ENCODE results near the gene STXBP6.

The STXBP6 gene

DNA sequence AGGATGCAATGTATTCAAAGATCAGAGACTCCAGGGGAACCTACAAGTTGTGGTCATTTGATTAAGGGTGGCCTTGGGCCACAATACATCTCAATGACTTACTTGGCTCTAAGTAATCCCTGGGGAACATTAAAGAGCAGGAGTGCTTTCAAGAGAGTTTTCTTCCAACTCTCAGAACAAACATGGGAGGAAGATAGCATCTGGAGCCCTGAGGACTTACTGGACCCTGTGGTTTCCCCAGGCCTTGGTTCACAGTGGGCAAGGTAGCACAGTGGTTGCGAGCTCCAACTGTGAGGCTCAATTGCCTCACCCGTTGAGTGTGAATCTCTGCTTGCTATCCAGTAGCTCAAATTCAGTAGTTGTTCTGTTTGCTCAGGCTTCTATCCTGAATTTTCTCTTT, 32.4 kb downstream of the STXBP6 start:
- DNase-seq (ENCODE audit: low read depth in 3 of 3, low spot score in 1 of 3) = no peak

DNA sequence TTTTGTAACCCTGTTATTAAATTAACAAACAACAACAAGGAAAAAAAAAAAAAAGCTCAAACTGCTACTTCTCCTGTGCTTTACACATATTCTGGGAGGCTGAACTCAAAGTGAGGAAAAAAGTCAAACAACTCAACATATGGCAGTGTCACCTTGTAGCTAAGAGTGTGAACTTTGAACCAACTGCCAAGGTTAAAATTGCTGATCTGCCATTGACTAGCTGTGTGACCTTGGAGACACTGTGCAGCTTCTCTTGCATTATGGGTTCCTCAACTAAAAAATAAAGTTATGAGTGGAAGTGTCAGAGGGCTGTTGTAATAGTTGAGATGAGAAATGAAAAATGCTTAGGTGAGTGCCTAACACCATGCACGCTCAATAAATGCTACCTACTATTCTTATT, 34.2 kb downstream of the STXBP6 start:
- DNase-seq (ENCODE audit: low read depth in 3 of 3, low spot score in 1 of 3) = no peak

DNA sequence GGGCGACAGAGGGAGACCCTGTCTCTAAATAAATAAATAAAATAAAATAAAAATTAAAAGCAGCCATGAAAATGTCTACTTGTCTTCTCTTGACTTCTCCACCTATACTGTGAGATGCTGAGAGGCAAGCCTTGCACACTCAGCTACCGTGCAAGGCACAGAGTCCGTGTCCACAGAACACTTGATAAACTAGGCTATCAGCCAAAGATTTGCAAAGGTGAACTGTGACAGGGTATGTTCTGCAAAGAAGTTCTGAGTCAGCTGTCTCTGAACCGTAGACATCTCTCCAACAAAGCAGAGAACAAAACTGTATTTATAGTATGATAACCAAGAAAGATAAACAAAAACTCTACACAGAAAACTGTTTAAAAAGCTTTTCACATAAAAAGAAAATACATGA, 35.5 kb downstream of the STXBP6 start:
- DNase-seq (ENCODE audit: low read depth in 3 of 3, low spot score in 1 of 3) = no peak

DNA sequence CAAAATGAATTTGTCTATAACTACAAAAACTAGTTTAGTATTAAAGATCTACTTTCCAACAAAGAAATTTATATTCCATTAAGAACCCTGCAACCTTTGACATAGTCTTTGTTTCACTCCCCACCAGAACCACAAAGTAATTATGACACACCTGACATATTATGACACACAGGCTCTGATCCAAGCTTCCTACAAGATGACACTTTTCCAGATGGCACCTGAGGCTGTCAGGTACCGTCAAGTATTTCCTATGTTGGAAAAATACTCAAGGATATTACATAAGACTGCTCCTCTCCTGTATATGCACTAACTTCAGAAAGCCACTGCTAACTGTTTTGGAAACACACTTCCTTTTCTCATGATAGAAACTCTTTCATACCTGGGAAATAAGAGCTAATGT, 38.9 kb downstream of the STXBP6 start:
- no peak for DNase-seq (ENCODE audit: low read depth in 3 of 3, low spot score in 1 of 3)

DNA sequence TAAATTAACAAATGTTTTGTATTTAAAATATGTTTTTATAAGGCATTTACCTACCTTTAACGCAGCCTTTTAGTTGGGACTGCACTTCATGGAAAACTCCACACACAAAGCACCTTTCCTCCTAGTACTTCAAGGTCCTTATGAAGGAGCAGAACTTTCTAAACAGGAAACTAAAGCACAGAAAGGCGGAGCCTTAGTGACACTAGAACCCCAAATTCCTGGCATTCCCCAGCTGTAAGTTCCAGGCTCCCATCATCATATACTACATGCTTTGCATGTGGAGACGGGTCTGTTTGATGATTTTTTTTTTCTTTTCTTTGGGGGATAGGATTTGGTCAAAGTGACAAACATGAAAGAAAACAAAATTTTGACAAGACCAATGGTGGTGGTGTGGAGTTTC, 39.5 kb downstream of the STXBP6 start:
- DNase-seq (ENCODE audit: low read depth in 3 of 3, low spot score in 1 of 3) = no peak

DNA sequence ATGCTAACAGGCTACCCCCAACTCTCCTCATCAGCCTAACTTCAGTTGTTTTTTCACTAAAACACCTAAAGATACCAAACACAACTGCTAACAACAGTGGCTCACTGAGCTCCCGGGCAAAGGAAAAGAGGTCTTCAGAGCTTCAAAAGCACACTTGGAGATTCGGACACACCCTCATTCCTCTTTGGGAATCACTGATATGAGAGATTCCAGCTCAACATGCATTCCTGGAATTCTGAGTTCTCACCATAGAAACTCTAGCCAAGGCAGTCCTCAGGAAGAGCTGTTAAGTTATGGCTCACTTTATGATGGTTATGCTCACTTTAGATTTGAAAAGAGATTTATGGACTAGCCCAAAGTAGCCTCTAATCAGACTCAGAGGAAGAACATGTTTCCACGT, 40.1 kb downstream of the STXBP6 start:
- DNase-seq (ENCODE audit: low read depth in 3 of 3, low spot score in 1 of 3) = no peak

DNA sequence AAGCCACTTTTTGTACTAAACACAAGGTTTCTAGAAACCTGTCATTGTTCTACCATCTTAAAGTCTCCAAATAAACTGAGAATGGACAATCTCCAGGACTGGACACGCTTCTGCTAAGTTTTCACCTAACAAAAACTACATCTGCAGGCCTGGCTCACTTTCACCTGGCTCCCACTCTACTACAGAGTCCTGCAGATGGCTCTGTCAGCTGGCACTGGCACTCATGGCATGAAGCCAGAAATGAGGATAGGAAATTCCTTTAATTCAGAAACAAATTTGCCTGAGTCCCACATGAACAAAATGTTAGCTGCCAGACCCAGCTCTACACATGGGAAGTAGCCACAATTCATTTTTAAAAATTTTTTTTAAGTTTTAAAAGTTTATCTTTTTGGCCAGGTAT, 42.1 kb downstream of the STXBP6 start:
- no peak for DNase-seq (ENCODE audit: low read depth in 3 of 3, low spot score in 1 of 3)

DNA sequence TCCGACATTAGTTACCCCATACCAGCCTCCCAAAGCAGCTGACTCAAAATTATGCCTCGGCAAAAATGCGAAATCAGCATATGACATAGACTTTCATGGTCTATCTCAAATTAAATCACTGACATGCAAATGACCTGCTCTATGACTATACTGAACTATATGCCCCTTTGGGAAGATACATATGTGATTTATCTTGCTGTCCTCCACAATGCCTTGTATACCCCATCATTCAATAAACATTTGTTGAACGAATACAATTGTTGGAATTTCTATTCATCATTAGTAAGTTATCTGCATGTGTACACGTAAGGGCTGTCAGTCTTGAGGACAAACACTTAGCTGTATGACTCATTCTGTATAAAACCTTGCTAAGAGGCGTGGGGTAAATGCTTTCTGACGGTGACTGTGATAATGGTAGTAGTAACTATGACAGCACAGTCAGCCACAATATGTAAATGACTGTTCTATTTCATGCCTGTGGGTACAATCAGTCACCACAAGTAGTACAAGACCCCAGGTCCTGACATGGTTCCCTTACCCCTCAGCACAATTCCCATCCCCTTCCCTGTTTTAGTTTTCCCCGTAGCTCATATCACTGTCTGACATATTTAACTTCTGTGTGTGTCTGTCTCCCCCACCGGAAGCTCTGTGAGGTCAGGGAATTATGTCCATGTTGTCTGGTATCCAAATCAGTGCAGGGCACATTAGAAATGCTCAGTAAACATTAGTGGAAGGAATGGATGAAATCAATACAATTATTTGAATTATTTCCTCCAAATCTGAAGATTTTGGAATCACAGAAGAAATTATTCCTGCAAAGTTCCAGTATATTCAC, 42.8 kb downstream of the STXBP6 start:
- no peak for DNase-seq (ENCODE audit: low read depth in 3 of 3, low spot score in 1 of 3)

DNA sequence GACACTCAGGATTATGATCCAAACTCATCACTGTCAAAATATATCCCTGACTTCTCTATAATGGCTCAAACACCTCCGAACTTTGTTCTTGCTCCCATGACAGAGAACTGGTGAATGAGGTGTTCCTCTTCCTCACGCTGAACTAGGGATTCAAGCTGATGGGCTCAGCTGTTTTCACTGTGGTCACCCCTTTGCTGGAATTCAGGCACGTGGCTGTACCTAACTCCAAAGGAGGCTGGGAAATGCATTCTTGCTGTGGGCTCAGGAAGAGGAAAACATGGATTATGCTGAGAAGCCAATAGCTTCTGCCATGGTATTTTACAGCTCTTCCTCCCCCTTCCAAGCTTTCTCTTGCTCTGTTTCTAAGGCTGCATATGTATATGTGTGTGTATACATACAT, 43.9 kb downstream of the STXBP6 start:
- no peak for DNase-seq (ENCODE audit: low read depth in 3 of 3, low spot score in 1 of 3)

DNA sequence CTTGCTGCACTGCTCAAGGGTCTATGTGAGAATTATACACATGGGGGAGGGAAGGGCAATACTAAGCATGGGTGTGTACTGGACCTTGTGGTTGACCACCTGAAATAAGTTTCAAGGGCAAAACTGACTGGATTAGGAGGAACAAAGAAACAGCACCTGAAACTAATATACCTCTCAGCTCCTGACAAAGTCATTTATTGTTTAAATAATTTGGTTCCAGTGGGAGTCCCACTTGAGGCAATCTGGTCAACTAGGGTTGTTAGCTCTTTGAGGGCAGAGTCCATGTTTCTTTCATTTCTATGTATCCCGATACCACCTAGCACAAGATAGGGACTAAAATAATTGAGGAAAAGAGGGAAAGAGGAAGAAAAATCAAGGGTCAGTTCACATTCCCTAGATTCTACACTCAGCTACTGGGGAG, 45.5 kb downstream of the STXBP6 start:
- no peak for DNase-seq (ENCODE audit: low read depth in 3 of 3, low spot score in 1 of 3)

DNA sequence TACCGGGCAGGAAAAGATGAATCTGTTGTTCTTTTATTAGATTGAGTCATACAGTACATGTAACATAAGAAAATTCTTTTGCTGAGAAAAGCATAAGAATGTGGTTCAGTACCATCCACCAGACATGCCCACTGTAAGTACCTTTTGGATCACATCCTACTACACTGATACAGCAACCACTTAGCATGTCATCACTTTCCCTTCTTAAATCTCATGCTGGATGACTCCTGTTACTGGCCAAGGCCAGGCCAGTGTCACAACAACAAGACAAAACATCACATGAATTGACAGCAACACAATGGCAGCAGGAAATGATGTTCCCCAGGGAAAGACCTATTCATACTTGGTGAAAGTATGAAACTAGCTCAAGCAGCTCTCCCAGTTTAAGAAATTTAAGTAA, 46.4 kb downstream of the STXBP6 start:
- no peak for DNase-seq (ENCODE audit: low read depth in 3 of 3, low spot score in 1 of 3)

DNA sequence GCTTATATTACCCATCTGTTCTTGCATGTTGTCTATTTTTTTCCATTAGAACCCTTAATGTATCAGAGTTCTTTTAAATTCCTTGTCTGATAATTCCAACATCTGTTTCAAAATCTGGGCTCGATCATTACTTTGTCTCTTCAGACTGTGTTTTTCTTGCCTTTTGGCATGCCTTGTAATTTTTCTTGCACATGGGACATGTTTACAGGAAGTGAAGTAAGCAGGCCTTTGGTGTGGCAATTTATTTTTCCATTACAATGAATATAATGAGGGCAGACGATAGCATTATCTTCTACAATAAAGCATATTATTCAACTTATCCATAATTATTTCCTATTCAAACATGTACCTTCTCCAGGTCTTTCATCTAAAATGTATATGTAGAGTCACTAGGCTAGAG, 48.3 kb downstream of the STXBP6 start:
- DNase-seq (ENCODE audit: low read depth in 3 of 3, low spot score in 1 of 3) = no peak

DNA sequence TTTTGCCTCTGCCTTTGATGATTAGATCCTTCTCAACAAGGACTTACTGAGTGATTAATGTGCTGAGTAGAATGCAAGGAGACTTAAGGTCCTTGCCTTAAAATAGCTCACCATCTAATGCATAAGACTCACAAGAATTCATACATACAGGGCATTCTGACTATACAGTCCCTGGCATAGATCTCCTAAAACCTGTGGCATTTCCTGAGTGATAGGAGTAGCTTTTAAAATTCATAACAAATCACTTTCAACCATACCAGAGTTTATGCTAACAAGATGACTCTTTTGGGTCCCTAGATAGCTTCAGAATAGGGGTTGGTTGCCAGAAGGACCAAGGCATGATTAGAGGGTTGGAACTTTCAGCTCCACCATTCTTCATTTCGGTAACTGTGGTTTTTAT, 48.8 kb downstream of the STXBP6 start:
- DNase-seq (ENCODE audit: low read depth in 3 of 3, low spot score in 1 of 3) = no peak

DNA sequence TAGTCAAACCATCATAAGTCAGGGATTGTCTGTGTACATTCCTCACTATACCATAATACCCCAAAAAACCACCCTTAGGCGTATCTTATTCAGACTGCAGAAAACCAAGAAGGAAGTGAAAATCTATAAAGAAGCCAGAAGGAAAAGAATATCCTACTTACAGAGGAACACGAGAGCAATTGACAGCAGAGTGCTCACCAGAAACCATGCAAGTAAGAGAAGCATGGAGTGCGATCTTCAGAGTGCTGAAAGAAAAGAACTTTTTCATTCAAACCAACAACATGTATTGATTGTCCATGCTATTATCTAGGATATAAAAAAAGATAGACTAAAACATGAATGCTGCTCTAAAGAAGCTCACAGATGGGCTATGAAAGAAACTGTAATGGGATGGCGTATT, 50.8 kb downstream of the STXBP6 start:
- DNase-seq (ENCODE audit: low read depth in 3 of 3, low spot score in 1 of 3) = no peak

DNA sequence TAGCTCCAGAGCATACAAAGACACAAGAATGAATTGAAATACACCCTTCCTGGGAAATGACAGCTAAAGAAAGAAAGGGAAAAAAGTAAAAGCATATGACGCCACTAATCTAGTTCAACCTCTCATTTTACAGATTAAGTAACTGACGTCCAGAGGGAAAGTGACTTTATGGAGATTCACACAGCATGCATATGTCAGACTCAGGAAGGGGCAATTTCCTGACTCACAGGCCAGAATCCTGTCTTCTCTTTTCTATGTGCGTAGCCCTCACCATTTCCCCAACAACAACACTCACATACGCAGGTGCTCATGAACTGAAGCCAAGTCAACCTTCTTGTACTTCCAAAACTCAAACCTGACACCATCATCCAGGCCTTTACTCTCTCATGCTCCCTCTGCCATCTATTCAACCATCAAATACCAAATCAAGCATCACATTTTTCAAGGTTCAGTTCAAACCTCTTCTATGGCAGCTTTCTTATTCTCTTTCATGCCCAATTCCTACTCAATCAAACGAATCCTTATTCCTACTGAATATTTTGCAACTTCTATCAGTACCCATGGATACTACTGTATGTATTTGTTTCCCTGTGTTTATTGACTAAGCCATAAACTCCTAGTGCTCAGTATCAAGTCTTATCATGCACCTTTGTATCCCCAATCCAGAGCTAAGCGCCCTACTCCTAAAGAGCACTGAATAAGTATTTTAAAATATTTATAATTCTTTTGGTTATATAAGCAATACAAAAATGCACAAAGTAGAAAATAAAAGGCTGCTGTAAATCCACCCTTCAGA, 52.8 kb downstream of the STXBP6 start:
- no peak for DNase-seq (ENCODE audit: low read depth in 3 of 3, low spot score in 1 of 3)

DNA sequence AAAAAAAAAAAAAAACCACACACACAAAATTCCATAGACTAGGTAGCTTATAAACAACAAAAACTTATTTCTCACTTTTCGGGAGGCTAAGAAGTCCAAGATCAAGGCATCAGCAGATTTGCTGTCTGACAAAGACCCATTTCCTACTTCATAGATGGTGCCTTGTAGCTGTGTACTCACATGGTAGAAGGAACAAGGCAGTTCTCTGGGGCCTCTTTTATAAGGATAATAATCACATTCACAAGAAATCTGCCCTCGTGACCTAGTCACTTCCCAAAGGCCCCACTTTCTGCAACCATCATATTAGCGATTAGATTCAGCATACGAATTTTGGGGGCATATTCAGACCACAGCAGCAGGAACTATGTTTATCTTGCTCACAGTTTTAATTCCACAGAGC, 54.9 kb downstream of the STXBP6 start:
- DNase-seq (ENCODE audit: low read depth in 3 of 3, low spot score in 1 of 3) = no peak

DNA sequence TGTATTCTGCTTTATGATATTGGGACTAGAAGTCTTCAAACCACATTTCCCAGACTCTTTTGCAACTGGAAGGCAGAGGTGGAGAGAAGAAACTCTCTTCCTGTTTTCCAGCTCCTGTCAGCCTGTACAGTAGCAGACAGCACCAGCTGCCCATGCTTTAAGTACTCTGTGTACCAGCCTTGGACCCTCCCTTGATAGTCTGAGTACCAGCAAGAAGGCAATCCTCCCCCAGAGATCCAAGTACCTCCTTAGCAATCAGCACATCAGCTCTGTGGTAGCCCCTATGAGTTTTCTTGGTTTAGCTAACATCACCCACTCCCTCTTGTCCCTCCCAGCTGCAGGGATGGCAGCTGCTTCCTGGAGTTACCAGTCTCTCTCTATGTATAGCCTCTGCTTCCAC, 56.3 kb downstream of the STXBP6 start:
- DNase-seq (ENCODE audit: low read depth in 3 of 3, low spot score in 1 of 3) = no peak

DNA sequence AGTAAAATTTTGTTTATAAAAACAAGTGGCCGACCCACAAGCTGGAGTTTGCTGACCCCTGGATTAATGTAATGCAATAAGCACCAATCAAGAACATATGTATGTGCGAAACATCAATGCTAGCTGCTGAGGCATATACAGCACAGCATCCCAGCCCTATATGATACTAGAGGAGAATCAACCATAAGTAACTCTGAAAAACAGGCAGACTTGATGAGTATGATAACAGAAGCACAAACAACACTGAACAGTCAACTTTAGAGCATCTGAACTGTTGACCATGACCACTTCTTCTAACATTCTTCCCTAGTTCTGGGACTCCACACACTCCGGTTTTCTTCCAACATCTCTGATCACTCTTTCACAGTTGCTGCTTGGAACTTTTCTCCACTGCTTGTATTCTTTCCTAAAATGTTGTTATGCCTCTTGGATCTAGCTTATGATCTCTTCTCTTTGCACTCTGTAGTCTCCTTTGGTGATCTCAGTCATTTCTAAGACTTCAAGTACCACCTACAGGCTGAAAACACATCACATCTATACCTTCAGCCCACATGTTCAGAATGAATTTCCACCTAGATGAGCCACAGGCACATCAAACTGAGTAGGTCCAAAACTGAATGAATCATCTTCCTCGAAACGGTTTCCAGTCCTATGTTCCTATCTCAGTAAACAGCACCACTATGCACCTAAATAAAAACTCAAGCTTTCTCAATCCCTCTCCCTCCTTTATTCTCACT, 57.2 kb downstream of the STXBP6 start:
- no peak for DNase-seq (ENCODE audit: low read depth in 3 of 3, low spot score in 1 of 3)

DNA sequence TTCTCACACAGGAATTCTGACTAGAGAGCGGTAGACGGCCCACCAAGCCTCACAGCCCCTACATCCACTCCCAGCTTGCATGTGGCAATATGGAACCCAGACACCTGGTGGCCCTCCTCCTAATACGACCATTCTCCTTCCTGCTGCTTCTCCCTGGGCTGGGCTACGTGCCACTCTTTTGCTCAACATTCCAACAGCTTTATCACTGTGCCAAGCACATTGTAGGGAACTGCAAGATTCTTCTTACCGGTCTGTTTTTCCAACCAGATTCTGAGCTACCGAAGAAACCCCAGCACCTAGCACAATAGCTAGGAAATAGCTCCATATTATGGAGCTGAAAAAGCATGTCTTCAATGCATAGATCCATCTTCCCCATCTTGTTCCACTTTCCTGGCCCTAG, 58.1 kb downstream of the STXBP6 start:
- DNase-seq (ENCODE audit: low read depth in 3 of 3, low spot score in 1 of 3) = no peak

DNA sequence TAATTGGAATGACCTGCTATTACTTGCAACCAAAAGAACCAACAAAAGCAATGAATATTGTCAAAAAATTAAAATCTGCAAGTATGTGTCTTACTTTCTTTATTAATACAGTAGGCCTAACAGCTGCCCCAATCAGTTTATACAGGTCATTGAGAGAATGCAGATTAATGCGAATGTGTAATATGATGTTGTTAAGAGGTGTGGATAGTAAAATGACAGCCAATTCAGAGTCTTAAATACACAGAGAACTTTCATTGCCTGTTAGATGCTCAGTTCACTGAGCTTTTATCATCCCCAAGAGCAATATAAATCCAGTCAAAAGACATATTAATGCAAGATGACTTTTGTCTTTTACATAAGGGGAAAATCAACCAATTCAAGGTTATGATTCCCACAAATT, 58.7 kb downstream of the STXBP6 start:
- no peak for DNase-seq (ENCODE audit: low read depth in 3 of 3, low spot score in 1 of 3)

DNA sequence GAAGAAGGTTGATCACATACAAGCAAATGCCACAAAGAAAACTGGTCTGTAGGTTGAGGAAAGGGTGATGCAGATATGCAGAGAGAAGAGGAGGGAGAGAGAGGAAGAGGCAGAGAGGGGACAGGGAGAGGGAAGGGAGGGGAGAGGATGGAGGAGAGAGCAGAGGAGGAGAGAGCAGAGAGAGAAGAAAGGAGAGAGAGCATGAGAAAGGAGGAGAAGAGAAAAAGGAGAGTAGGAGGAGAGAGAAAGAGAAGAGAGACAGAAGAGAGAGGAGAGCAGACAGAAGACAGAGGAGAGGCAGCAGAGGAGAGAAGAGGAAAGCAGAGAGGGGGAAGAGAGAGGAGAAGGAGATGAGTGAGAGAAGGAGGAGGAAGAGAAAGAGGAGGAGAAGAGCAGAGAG, 59.2 kb downstream of the STXBP6 start:
- no peak for DNase-seq (ENCODE audit: low read depth in 3 of 3, low spot score in 1 of 3)

DNA sequence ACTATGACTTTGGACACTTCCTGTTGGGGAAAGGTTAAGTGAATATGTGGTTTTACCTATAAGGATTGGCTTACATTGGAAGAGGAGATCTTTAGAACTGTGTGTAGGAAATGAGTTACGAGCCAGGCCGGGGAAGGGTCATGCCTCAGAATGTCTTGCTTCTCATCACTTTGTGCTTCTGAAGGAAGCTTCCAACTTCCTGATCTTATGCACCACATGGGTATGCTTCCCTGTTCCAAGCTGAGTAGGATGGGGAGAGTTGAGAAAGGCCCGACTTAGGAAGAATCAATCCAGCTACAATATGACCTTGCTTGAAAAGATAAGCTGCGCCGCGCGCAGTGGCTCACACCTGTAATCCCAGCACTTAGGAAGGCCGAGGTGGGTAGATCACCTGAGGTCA, 59.9 kb downstream of the STXBP6 start:
- DNase-seq (ENCODE audit: low read depth in 3 of 3, low spot score in 1 of 3) = no peak
